GM18867 (cell line): ENCODE measurements around the gene SENP2.
"Not testable (repeated sequence)": the region's sequence is repeated elsewhere in the genome, so short reads cannot be mapped to it uniquely, and the experiment has no call there.

Source experiments
- ATAC-seq: cut with Tn5 transposase; IDR thresholded peaks from one replicate; pipeline ENCODE4 v1.9.1; 2021; ENCODE audit warnings: mild to moderate bottlenecking, moderate library complexity; ENCODE audit not compliant: unreplicated experiment

The SENP2 gene

GRCh38 chr3:185585518-185585858 lies 607 bp upstream of the SENP2 start:
- ATAC-seq, result no peak

GRCh38 chr3:185586686-185587039 lies 568 bp downstream of the SENP2 start:
- ATAC-seq, result no peak

GRCh38 chr3:185594073-185594472 lies 8.0 kb downstream of the SENP2 start:
- ATAC-seq, result no peak

GRCh38 chr3:185595526-185595925 lies 9.4 kb downstream of the SENP2 start:
- ATAC-seq, result no peak

GRCh38 chr3:185605566-185605965 lies 19.5 kb downstream of the SENP2 start:
- ATAC-seq, result no peak

- no peak for ATAC-seq
These were observed 20.1 kb downstream of the SENP2 start for GRCh38 chr3:185606196-185606595.

GRCh38 chr3:185613016-185613415 lies 26.9 kb downstream of the SENP2 start:
- ATAC-seq, result no peak

- ATAC-seq, result no peak
These were observed 38.0 kb downstream of the SENP2 start for GRCh38 chr3:185623939-185624665.

GRCh38 chr3:185625784-185626183 lies 39.7 kb downstream of the SENP2 start:
- no peak for ATAC-seq

GRCh38 chr3:185629554-185630181 lies 43.6 kb downstream of the SENP2 start:
- ATAC-seq, result no peak

GRCh38 chr3:185630182-185630622 lies 44.1 kb downstream of the SENP2 start:
- ATAC-seq, result no peak

- ATAC-seq, result no peak
These were observed 45.0 kb downstream of the SENP2 start for GRCh38 chr3:185631108-185631507.

GRCh38 chr3:185631508-185632206 lies 45.6 kb downstream of the SENP2 start:
- ATAC-seq, result no peak

GRCh38 chr3:185632996-185633395 lies 46.9 kb downstream of the SENP2 start:
- no peak for ATAC-seq

- no peak for ATAC-seq
These were observed 51.3 kb downstream of the SENP2 start for GRCh38 chr3:185637388-185637787.

- ATAC-seq, result not testable (repeated sequence)
These were observed 52.6 kb downstream of the SENP2 start for GRCh38 chr3:185638651-185639050.

GRCh38 chr3:185639632-185640206 lies 53.6 kb downstream of the SENP2 start:
- ATAC-seq, result no peak

- no peak for ATAC-seq
These were observed 54.2 kb downstream of the SENP2 start for GRCh38 chr3:185640308-185640707.

- not testable (repeated sequence) for ATAC-seq
These were observed 59.1 kb downstream of the SENP2 start for GRCh38 chr3:185645191-185645590.

GRCh38 chr3:185645596-185646381 lies 59.7 kb downstream of the SENP2 start:
- no peak for ATAC-seq
